Stimulated activated CD4-positive, alpha-beta T cell treated with anti-CD3 and anti-CD28 coated beads, Interleukin-4, amount 100 ng/mL, for 1 hour (primary cell): ENCODE data around the gene CXCL17.
A peak's percentile ranks its signal among the peaks of the same experiment; 100 is the strongest.
"Not testable (repeated sequence)": the region's sequence is repeated elsewhere in the genome, so short reads cannot be mapped to it uniquely, and the experiment has no call there.

Experiments
- DNase-seq: peaks from one replicate; pipeline ENCODE4 v3.0.0-alpha.2; 2020

CXCL17 gene

GRCh38 chr19:42465827-42466280 is 23.1 kb upstream of the CXCL17 start:
- no peak for DNase-seq

GRCh38 chr19:42461700-42462324 is 19.1 kb upstream of the CXCL17 start:
- DNase-seq: no peak

- not testable (repeated sequence) for DNase-seq
These were observed 18.5 kb upstream of the CXCL17 start for GRCh38 chr19:42461231-42461630.

GRCh38 chr19:42459926-42460325 is 17.2 kb upstream of the CXCL17 start:
- no peak for DNase-seq

GRCh38 chr19:42455621-42456081 is 12.9 kb upstream of the CXCL17 start:
- DNase-seq: no peak

GRCh38 chr19:42455086-42455485 is 12.3 kb upstream of the CXCL17 start:
- DNase-seq: no peak

- no peak for DNase-seq
These were observed 9.8 kb upstream of the CXCL17 start for GRCh38 chr19:42452590-42452989.

- DNase-seq: peak; percentile 62
These were observed 7.7 kb upstream of the CXCL17 start for GRCh38 chr19:42450314-42450934.

- not testable (repeated sequence) for DNase-seq
These were observed 5.6 kb upstream of the CXCL17 start for GRCh38 chr19:42448306-42448705.

GRCh38 chr19:42445948-42446347 is 3.2 kb upstream of the CXCL17 start:
- DNase-seq: no peak

- DNase-seq: no peak
These were observed 1.2 kb upstream of the CXCL17 start for GRCh38 chr19:42443944-42444398.

GRCh38 chr19:42441049-42441445 is 1.7 kb downstream of the CXCL17 start:
- no peak for DNase-seq

GRCh38 chr19:42440357-42441048 is 2.2 kb downstream of the CXCL17 start:
- DNase-seq: peak; percentile 86

- no peak for DNase-seq
These were observed 6.7 kb downstream of the CXCL17 start for GRCh38 chr19:42436006-42436405.

GRCh38 chr19:42435316-42435715 is 7.4 kb downstream of the CXCL17 start:
- no peak for DNase-seq

GRCh38 chr19:42433503-42434260 is 9.1 kb downstream of the CXCL17 start:
- peak; percentile 66 for DNase-seq

GRCh38 chr19:42431486-42431885 is 11.3 kb downstream of the CXCL17 start:
- no peak for DNase-seq

GRCh38 chr19:42428676-42429075 is 14.1 kb downstream of the CXCL17 start:
- no peak for DNase-seq

GRCh38 chr19:42427313-42427712 is 15.4 kb downstream of the CXCL17 start, which contains the start of gene LIPE:
Gene LIPE (minus strand): TSS chr19:42427388. CDS start chr19:42427149, 239 bp downstream.
- no peak for DNase-seq

- no peak for DNase-seq
These were observed 16.1 kb downstream of the CXCL17 start for GRCh38 chr19:42426643-42427042.

GRCh38 chr19:42424712-42425131 is 18.0 kb downstream of the CXCL17 start:
- no peak for DNase-seq

- DNase-seq: no peak
These were observed 18.4 kb downstream of the CXCL17 start for GRCh38 chr19:42424345-42424707.
